Osteoblast (primary cell): ENCODE data around the gene DLG5. TPM values are rescaled to one million over a fixed set of nuclear protein-coding genes. Genes with fewer than 3 reads are reported as not detected.

Experiments
- DNase-seq: peaks from one replicate; pipeline ENCODE4 v3.0.0; 2011; ENCODE audit warnings: low spot score, mixed read lengths; ENCODE audit not compliant: insufficient read length; ENCODE audit errors: missing footprints
- H2AFZ ChIP-seq: 2 replicates; pipeline ENCODE4 v1.6.0; 2011; ENCODE audit warnings: mild to moderate bottlenecking, low read length
- H3K27ac ChIP-seq: 2 replicates; pipeline ENCODE4 v1.5.1; 2011; ENCODE audit warnings: mild to moderate bottlenecking, low read depth, low read length, moderate library complexity
- H3K27me3 ChIP-seq: 2 replicates; pipeline ENCODE4 v1.6.0; 2012; ENCODE audit warnings: mild to moderate bottlenecking, control low read depth, inconsistent platforms, low read length, moderate library complexity; ENCODE audit not compliant: insufficient read depth
- H3K36me3 ChIP-seq: 2 replicates; pipeline ENCODE4 v1.5.1; 2011; ENCODE audit warnings: mild to moderate bottlenecking, low read length, control low read depth, moderate library complexity; ENCODE audit not compliant: insufficient read depth
- H3K4me1 ChIP-seq: 2 replicates; pipeline ENCODE4 v1.5.1; 2011; ENCODE audit warnings: mild to moderate bottlenecking, low read length, control low read depth, moderate library complexity; ENCODE audit not compliant: insufficient read depth
- H3K4me2 ChIP-seq: 2 replicates; pipeline ENCODE4 v1.6.0; 2011; ENCODE audit warnings: mild to moderate bottlenecking, low read length; ENCODE audit not compliant: insufficient read depth
- H3K4me3 ChIP-seq: fragments of 200-600 bp; sonication (generic); 3 replicates; pipeline ENCODE4 v1.5.1; 2012; ENCODE audit warnings: mild to moderate bottlenecking, low read length, inconsistent platforms; ENCODE audit not compliant: insufficient read depth
- H3K79me2 ChIP-seq: 2 replicates; pipeline ENCODE4 v1.6.0; 2012; ENCODE audit warnings: mild to moderate bottlenecking, low read length, control low read depth, inconsistent platforms; ENCODE audit not compliant: insufficient read depth
- H3K9me3 ChIP-seq: 2 replicates; pipeline ENCODE4 v1.5.1; 2011; ENCODE audit warnings: low read depth, low read length, control low read depth
- H4K20me1 ChIP-seq: 2 replicates; pipeline ENCODE4 v1.6.0; 2012; ENCODE audit warnings: mild to moderate bottlenecking, low read length, control low read depth; ENCODE audit not compliant: insufficient read depth
- CTCF ChIP-seq: IDR thresholded peaks from 2 replicates; pipeline ENCODE4 v1.5.1; 2011; ENCODE audit warnings: mild to moderate bottlenecking, low read depth, low read length, moderate library complexity; ENCODE audit errors: extremely low read depth
- total RNA-seq: library from RNA; depleted of rRNA; stranded (reverse); fragments of >200 nt; gene quantifications from 2 replicates; pipeline ENCODE4 v1.2.3, GENCODE V29; 2012

DLG5 gene
- total RNA-seq, 1 donor: 51.4 TPM

- no peak for DNase-seq
Observed at GRCh38 chr10:77920495-77920894, 6.1 kb downstream of the DLG5 start.

GRCh38 chr10:77919713-77920108 is 6.8 kb downstream of the DLG5 start:
- H3K4me2 ChIP-seq: no peak overlapping the region
- peaks cover 92% of the 10 kb centered on the region for H3K79me2 ChIP-seq
- H3K27ac ChIP-seq: peak overlapping the region; percentile 46
- H3K27me3 ChIP-seq: no peaks in the 10 kb centered on the region
- DNase-seq: peak; percentile 94
- no peaks in the 10 kb centered on the region for H3K9me3 ChIP-seq
- peaks cover 5% of the 10 kb centered on the region for H3K36me3 ChIP-seq
- no peak overlapping the region for H2AFZ ChIP-seq
- peaks cover 20% of the 10 kb centered on the region for H3K4me1 ChIP-seq
- no peak overlapping the region for H3K4me3 ChIP-seq
- TF ChIP-seq CTCF: no peak
- H4K20me1 ChIP-seq: peaks cover 72% of the 10 kb centered on the region

More at GRCh38 chr10:77920495-77920894, 6.1 kb downstream of the DLG5 start:
- Histone ChIP-seq H3K4me1 (peaks cover 24% of the 10 kb centered on the region), H3K36me3 (peaks cover 5% of the 10 kb centered on the region), H3K79me2 (peaks cover 94% of the 10 kb centered on the region), H3K4me3 (no peak overlapping the region), H2AFZ (no peak overlapping the region), H4K20me1 (peaks cover 77% of the 10 kb centered on the region), H3K27me3 (no peaks in the 10 kb centered on the region), H3K27ac (no peak overlapping the region), H3K9me3 (no peaks in the 10 kb centered on the region), H3K4me2 (no peak overlapping the region)
- TF ChIP-seq CTCF: no peak

- Histone ChIP-seq H3K27ac (no peak overlapping the region), H3K4me3 (no peak overlapping the region), H3K9me3 (no peaks in the 10 kb centered on the region), H3K27me3 (no peaks in the 10 kb centered on the region), H4K20me1 (peaks cover 66% of the 10 kb centered on the region), H3K79me2 (peaks cover 88% of the 10 kb centered on the region), H2AFZ (no peak overlapping the region), H3K4me2 (peak overlapping the region; percentile 20), H3K36me3 (no peaks in the 10 kb centered on the region), H3K4me1 (peaks cover 23% of the 10 kb centered on the region)
- TF ChIP-seq CTCF: no peak
- no peak for DNase-seq
Observed at GRCh38 chr10:77915319-77916105, 11.0 kb downstream of the DLG5 start.

- no peak overlapping the region for H3K4me3 ChIP-seq
- no peak overlapping the region for H3K4me2 ChIP-seq
- H3K27ac ChIP-seq: no peak overlapping the region
- DNase-seq: no peak
- TF ChIP-seq CTCF: no peak
- H3K79me2 ChIP-seq: peaks cover 86% of the 10 kb centered on the region
- peaks cover 27% of the 10 kb centered on the region for H3K4me1 ChIP-seq
- H4K20me1 ChIP-seq: peaks cover 49% of the 10 kb centered on the region
- H3K36me3 ChIP-seq: no peaks in the 10 kb centered on the region
- H3K27me3 ChIP-seq: no peaks in the 10 kb centered on the region
- no peak overlapping the region for H2AFZ ChIP-seq
- no peaks in the 10 kb centered on the region for H3K9me3 ChIP-seq
Observed at GRCh38 chr10:77913090-77913489, 13.5 kb downstream of the DLG5 start.
